SK-N-SH (cell line): ENCODE data around the gene COL4A4. TPM values are rescaled to one million over a fixed set of nuclear protein-coding genes. Genes with fewer than 3 reads are reported as not detected.

Source experiments
- CTCF ChIA-PET: fragments of 300-600, 350-600 bp; formaldehyde crosslinking; extraction: SDS; loops from one replicate; lab custom pipeline; 2021; lab: Yijun Ruan, JAX
- POLR2A ChIA-PET: fragments of 350-600 bp; sonication (Branson Sonifier 250); formaldehyde crosslinking; extraction: SDS; loops from one replicate; lab custom pipeline; 2020; ENCODE audit warnings: antibody characterized with exemption, inconsistent platforms; lab: Yijun Ruan, JAX
- DNase-seq: peaks from one replicate; pipeline ENCODE4 v3.0.0; 2012
- H2AFZ ChIP-seq: fragments of 200-600 bp; sonication (generic); 2 replicates; pipeline ENCODE4 v1.8.1; 2016; ENCODE audit warnings: antibody characterized with exemption, mild to moderate bottlenecking, low read depth
- H3F3A ChIP-seq: fragments of 200-600 bp; sonication (generic); replicated peaks from 2 replicates; pipeline ENCODE3; 2016; ENCODE audit warnings: antibody characterized with exemption, mild to moderate bottlenecking; ENCODE audit not compliant: insufficient read depth
- H3K27ac ChIP-seq, 2 experiments: fragments of 200-500 bp in 1 of 2; fragments of 200-600 bp in 1 of 2; sonication (Bioruptor generic) in 1 of 2; sonication (generic), shearing (Covaris generic) in 1 of 2; 2 replicates each; pipeline versions ENCODE4 v1.5.1 to v1.6.1; 2014 to 2016; ENCODE audit warnings: low read depth in 2 of 2, inconsistent platforms in 1 of 2, low read length in 1 of 2, mild to moderate bottlenecking in 1 of 2, mixed read lengths in 1 of 2
- H3K27me3 ChIP-seq: fragments of 200-600 bp; sonication (generic), shearing (Covaris generic); 2 replicates; pipeline ENCODE4 v1.6.1; 2016; ENCODE audit warnings: mixed run types; ENCODE audit not compliant: insufficient read depth
- H3K36me3 ChIP-seq, 2 experiments: fragments of 200-500 bp in 1 of 2; fragments of 200-600 bp in 1 of 2; sonication (Bioruptor generic) in 1 of 2; sonication (generic) in 1 of 2; replicated peaks in 1 of 2; 2 replicates each; pipeline versions ENCODE3 to v1.5.1; 2014 to 2016; ENCODE audit warnings: low read length in 1 of 2, mild to moderate bottlenecking in 1 of 2; ENCODE audit not compliant: insufficient read depth in 2 of 2, control insufficient read depth in 1 of 2
- H3K4me1 ChIP-seq, 2 experiments: fragments of 200-500 bp in 1 of 2; fragments of 200-600 bp in 1 of 2; sonication (Bioruptor generic) in 1 of 2; sonication (generic), shearing (Covaris generic) in 1 of 2; 2 replicates each; pipeline versions ENCODE4 v1.5.1 to v1.6.1; 2014 to 2016; ENCODE audit warnings: low read depth in 1 of 2, low read length in 1 of 2, mixed run types in 1 of 2; ENCODE audit not compliant: insufficient read depth in 2 of 2, control insufficient read depth in 1 of 2
- H3K4me2 ChIP-seq: fragments of 200-600 bp; sonication (generic), shearing (Covaris generic); 2 replicates; pipeline ENCODE4 v1.6.1; 2017; ENCODE audit warnings: mixed run types
- H3K4me3 ChIP-seq, 2 experiments: fragments of 200-500 bp in 1 of 2; fragments of 200-600 bp in 1 of 2; sonication (Bioruptor generic) in 1 of 2; sonication (generic), shearing (Covaris generic) in 1 of 2; 2 replicates each; pipeline versions ENCODE4 v1.5.1 to v1.8.1; 2014 to 2016; ENCODE audit warnings: low read depth in 2 of 2, inconsistent platforms in 1 of 2, low read length in 1 of 2, mild to moderate bottlenecking in 1 of 2, mixed read lengths in 1 of 2, moderate library complexity in 1 of 2
- H3K79me2 ChIP-seq: fragments of 200-600 bp; sonication (generic); 2 replicates; pipeline ENCODE4 v1.8.1; 2017; ENCODE audit warnings: mild to moderate bottlenecking; ENCODE audit not compliant: insufficient read depth
- H3K9ac ChIP-seq: fragments of 200-600 bp; sonication (generic); 2 replicates; pipeline ENCODE4 v1.6.1; 2017; ENCODE audit warnings: mixed run types
- H3K9me2 ChIP-seq: fragments of 200-600 bp; sonication (generic); 2 replicates; pipeline ENCODE4 v1.6.1; 2017; ENCODE audit warnings: mixed run types
- H3K9me3 ChIP-seq: fragments of 200-600 bp; sonication (generic); 2 replicates; pipeline ENCODE4 v1.6.1; 2017; ENCODE audit warnings: mixed run types, mild to moderate bottlenecking, moderate library complexity
- H4K20me1 ChIP-seq: fragments of 200-600 bp; sonication (generic); 2 replicates; pipeline ENCODE4 v1.6.1; 2017; ENCODE audit warnings: mild to moderate bottlenecking, mixed run types; ENCODE audit not compliant: insufficient read depth
- ELF1 ChIP-seq: IDR thresholded peaks from 2 replicates; pipeline ENCODE4 v1.4.0; 2012
- FOXJ3 ChIP-seq: sonication (generic); formaldehyde crosslinking; IDR thresholded peaks from 2 replicates; pipeline ENCODE4 v1.5.1; 2020; ENCODE audit warnings: mild to moderate bottlenecking, missing genetic modification reagents
- FOXM1 ChIP-seq: IDR thresholded peaks from 2 replicates; pipeline ENCODE4 v1.4.0; 2012; ENCODE audit warnings: low read depth, mild to moderate bottlenecking
- IRF3 ChIP-seq: fragments of 150-350 bp; IDR thresholded peaks from 2 replicates; pipeline ENCODE4 v1.6.1; 2016; ENCODE audit warnings: mild to moderate bottlenecking, low read depth, low read length
- MEF2A ChIP-seq: IDR thresholded peaks from 2 replicates; pipeline ENCODE4 v1.4.0; 2012; ENCODE audit warnings: low read depth, borderline replicate concordance
- NFIC ChIP-seq: IDR thresholded peaks from 2 replicates; pipeline ENCODE4 v1.4.0; 2012; ENCODE audit warnings: borderline replicate concordance
- NRF1 ChIP-seq: IDR thresholded peaks from 2 replicates; pipeline ENCODE4 v1.6.1; 2012; ENCODE audit warnings: low read depth, mild to moderate bottlenecking, low read length
- POLR2AphosphoS5 ChIP-seq: IDR thresholded peaks from 2 replicates; pipeline ENCODE4 v1.6.1; 2012; ENCODE audit warnings: low read depth, low read length
- RAD21 ChIP-seq: IDR thresholded peaks from 2 replicates; pipeline ENCODE4 v1.6.1; 2012; ENCODE audit warnings: mild to moderate bottlenecking, low read length
- REST ChIP-seq: IDR thresholded peaks from 2 replicates; pipeline ENCODE4 v1.6.1; 2012; ENCODE audit warnings: mild to moderate bottlenecking, low read depth, low read length, moderate library complexity
- RFX5 ChIP-seq: IDR thresholded peaks from 2 replicates; pipeline ENCODE4 v1.6.1; 2012; ENCODE audit warnings: mild to moderate bottlenecking, improper control_type of control experiment, low read length
- RXRA ChIP-seq: IDR thresholded peaks from 2 replicates; pipeline ENCODE4 v1.4.0; 2012; ENCODE audit warnings: low read depth, mild to moderate bottlenecking, borderline replicate concordance
- SIN3A ChIP-seq: IDR thresholded peaks from 2 replicates; pipeline ENCODE4 v1.6.1; 2012; ENCODE audit warnings: low read depth, mild to moderate bottlenecking, low read length, moderate library complexity, borderline replicate concordance
- SMC3 ChIP-seq: IDR thresholded peaks from 2 replicates; pipeline ENCODE4 v1.6.1; 2012; ENCODE audit warnings: low read depth, low read length, improper control_type of control experiment
- TEAD4 ChIP-seq: IDR thresholded peaks from 2 replicates; pipeline ENCODE4 v1.4.0; 2012; ENCODE audit warnings: mild to moderate bottlenecking, borderline replicate concordance; ENCODE audit not compliant: insufficient read depth
- USF2 ChIP-seq: fragments of 150-350 bp; IDR thresholded peaks from 2 replicates; pipeline ENCODE4 v1.6.1; 2017; ENCODE audit warnings: antibody characterized with exemption, low read length, low read depth, borderline replicate concordance
- YY1 ChIP-seq: IDR thresholded peaks from 2 replicates; pipeline ENCODE4 v1.4.0; 2012; ENCODE audit warnings: low read depth, mild to moderate bottlenecking
- ZBTB33 ChIP-seq: IDR thresholded peaks from 2 replicates; pipeline ENCODE4 v1.4.0; 2012; ENCODE audit warnings: low read depth, borderline replicate concordance
- WGBS: methylation state at CpG from one replicate; pipeline ENCODE4 v1.1.6; 2017; ENCODE audit warnings: low lambda C conversion rate; 5-methylcytosine and 5-hydroxymethylcytosine counted together
- polyA plus RNA-seq, 3 experiments: library from polyadenylated mRNA; depleted of rRNA; stranded (reverse); fragments of >200 nt; gene quantifications; 2 replicates each; pipeline ENCODE4 v1.2.3, GENCODE V29; 2012

COL4A4 gene
- polyA plus RNA-seq, 1 of the 3 experiments (the other 2 are of a cell fraction), result not detected

GRCh38 chr2:227186751-227187150 lies 22.7 kb upstream of the COL4A4 start (continued):
- no peak for TF ChIP-seq TEAD4
- no peak for TF ChIP-seq USF2
- TF ChIP-seq RFX5, result no peak
- no peak for TF ChIP-seq SIN3A
- no peak for TF ChIP-seq RXRA

GRCh38 chr2:227185615-227186232 lies 21.7 kb upstream of the COL4A4 start:
- H3K27me3 ChIP-seq, result no peaks in the 10 kb centered on the region
- no peak overlapping the region for H3K27ac ChIP-seq
- H3K9me3 ChIP-seq, result no peaks in the 10 kb centered on the region
- H3K36me3 ChIP-seq, result no peaks in the 10 kb centered on the region
- no peak for TF ChIP-seq IRF3
- TF ChIP-seq SIN3A, result no peak
- TF ChIP-seq NRF1, result no peak
- TF ChIP-seq POLR2AphosphoS5, result no peak
- TF ChIP-seq MEF2A, result no peak
- TF ChIP-seq NFIC, result no peak
- no peak for TF ChIP-seq SMC3
- TF ChIP-seq REST, result no peak
- no peak for TF ChIP-seq FOXM1
- TF ChIP-seq YY1, result no peak
- TF ChIP-seq FOXJ3 (CRISPR knock-in tag), result no peak
- TF ChIP-seq ELF1, result no peak
- no peak for TF ChIP-seq RAD21
- no peak for TF ChIP-seq ZBTB33
- WGBS, result 34% methylated on average over 6 of the region's 6 CpGs
- H3F3A ChIP-seq, result no peaks in the 10 kb centered on the region
- no peaks in the 10 kb centered on the region for H4K20me1 ChIP-seq
- ChIA-PET CTCF (interaction anchor here (2.4 kb wide), 1 partner anchor 52 kb away, joined by 9 read pairs; no protein-coding TSS in a partner anchor), POLR2A (no interaction called here)
- no peak overlapping the region for H2AFZ ChIP-seq
- H3K4me2 ChIP-seq, result no peak overlapping the region
- no peak overlapping the region for H3K4me3 ChIP-seq
- no peaks in the 10 kb centered on the region for H3K79me2 ChIP-seq
- no peak for DNase-seq
- no peaks in the 10 kb centered on the region; a peak in 1 of 4 replicates for H3K4me1 ChIP-seq
- no peak overlapping the region for H3K9ac ChIP-seq
- no peaks in the 10 kb centered on the region for H3K9me2 ChIP-seq
